Sigmoid colon (tissue), 4 donors: ENCODE measurements around the gene MAP1LC3A.

ENCODE experiments used
- EP300 ChIP-seq, 4 donors: sonication (generic); formaldehyde crosslinking; IDR thresholded peaks; one replicate each; pipeline ENCODE4 v1.6.1; 2017; ENCODE audit warnings: antibody characterized with exemption in 4 of 4
- POLR2A ChIP-seq, 2 donors: fragments of 450-650 bp; IDR thresholded peaks; one replicate each; pipeline ENCODE4 v1.6.1; 2016; ENCODE audit warnings: antibody characterized with exemption in 2 of 2, mild to moderate bottlenecking in 2 of 2, moderate library complexity in 2 of 2
- POLR2AphosphoS5 ChIP-seq, 4 donors: sonication (generic); formaldehyde crosslinking; IDR thresholded peaks; one replicate each; pipeline ENCODE4 v1.6.1; 2017; ENCODE audit warnings: antibody characterized with exemption in 4 of 4
- TF ChIP-seq, protein P1 (sequence below), 4 experiments: fragments of 450-650 bp in 3 of 4; fragments of 200-600 bp in 1 of 4; IDR thresholded peaks; one replicate each; pipeline ENCODE4 v1.5.1; 2016 to 2019; ENCODE audit warnings: antibody characterized with exemption in 4 of 4, mild to moderate bottlenecking in 3 of 4, moderate library complexity in 2 of 4

GRCh38 chr20:34569598-34569997 lies 11.1 kb downstream of the MAP1LC3A start:
- TF ChIP-seq POLR2A (IDR thresholded peaks at IDR 0.05), result no peak
- TF ChIP-seq, protein P1, sequence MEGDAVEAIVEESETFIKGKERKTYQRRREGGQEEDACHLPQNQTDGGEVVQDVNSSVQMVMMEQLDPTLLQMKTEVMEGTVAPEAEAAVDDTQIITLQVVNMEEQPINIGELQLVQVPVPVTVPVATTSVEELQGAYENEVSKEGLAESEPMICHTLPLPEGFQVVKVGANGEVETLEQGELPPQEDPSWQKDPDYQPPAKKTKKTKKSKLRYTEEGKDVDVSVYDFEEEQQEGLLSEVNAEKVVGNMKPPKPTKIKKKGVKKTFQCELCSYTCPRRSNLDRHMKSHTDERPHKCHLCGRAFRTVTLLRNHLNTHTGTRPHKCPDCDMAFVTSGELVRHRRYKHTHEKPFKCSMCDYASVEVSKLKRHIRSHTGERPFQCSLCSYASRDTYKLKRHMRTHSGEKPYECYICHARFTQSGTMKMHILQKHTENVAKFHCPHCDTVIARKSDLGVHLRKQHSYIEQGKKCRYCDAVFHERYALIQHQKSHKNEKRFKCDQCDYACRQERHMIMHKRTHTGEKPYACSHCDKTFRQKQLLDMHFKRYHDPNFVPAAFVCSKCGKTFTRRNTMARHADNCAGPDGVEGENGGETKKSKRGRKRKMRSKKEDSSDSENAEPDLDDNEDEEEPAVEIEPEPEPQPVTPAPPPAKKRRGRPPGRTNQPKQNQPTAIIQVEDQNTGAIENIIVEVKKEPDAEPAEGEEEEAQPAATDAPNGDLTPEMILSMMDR (IDR thresholded peaks at IDR 0.05), result no peak
- no peak for TF ChIP-seq POLR2AphosphoS5 (IDR thresholded peaks at IDR 0.05)
- TF ChIP-seq EP300 (IDR thresholded peaks at IDR 0.05), result no peak
